Right ventricle myocardium superior (tissue), 1 donor: Measurements from ENCODE around the gene EPB41L2. TPM values are rescaled to one million over a fixed set of nuclear protein-coding genes. Genes with fewer than 3 reads are reported as not detected.
"Not testable (repeated sequence)": the region's sequence is repeated elsewhere in the genome, so short reads cannot be mapped to it uniquely, and the experiment has no call there.

Source experiments
- ATAC-seq: fragments of 200-7000 bp; cut with Tn5 transposase; one replicate; pipeline ENCODE4 v1.9.1; 2020; ENCODE audit warnings: mild to moderate bottlenecking; ENCODE audit not compliant: poor library complexity
- DNase-seq: peaks from one replicate; pipeline ENCODE4 v3.0.0-alpha.2; 2020
- intact Hi-C: fragments of 100-400 bp; cut with DNase I; formaldehyde crosslinking; loops from one replicate; pipeline ENCODE4 v1.11.2; 2022
- total RNA-seq: library from RNA; stranded (reverse); fragmentation: NEBNext Ultra II Directional; extraction: Animal tissue kit (Norgen Biotek cat#: 25700); gene quantifications from one replicate; pipeline ENCODE4 v1.2.1, GENCODE V29; 2021
- donor health status: DM: no; HTN: yes; CAD: no; lungs with severe emphysema.

Gene EPB41L2
- total RNA-seq, 1 donor from 2014 or later: 88.8 TPM

GRCh38 chr6:130937942-130938604 lies 125.0 kb downstream of the EPB41L2 start:
- DNase-seq (no peak), ATAC-seq (no peak)
- intact Hi-C loops: no loop called here

GRCh38 chr6:130936933-130937332 lies 126.1 kb downstream of the EPB41L2 start:
- DNase-seq: no peak
- intact Hi-C loops: no loop called here
- ATAC-seq: no peak

- DNase-seq (no peak), ATAC-seq (no peak)
- intact Hi-C loops: no loop called here
These were observed 127.1 kb downstream of the EPB41L2 start for GRCh38 chr6:130935978-130936377.

- intact Hi-C loops: no loop called here
- ATAC-seq (peak; percentile 60), DNase-seq (no peak)
These were observed 128.0 kb downstream of the EPB41L2 start for GRCh38 chr6:130934848-130935585.

- no peak for DNase-seq
- peak; percentile 61 for ATAC-seq
- intact Hi-C loops: no loop called here
These were observed 129.3 kb downstream of the EPB41L2 start for GRCh38 chr6:130933712-130934200.

GRCh38 chr6:130932921-130933320 lies 130.1 kb downstream of the EPB41L2 start:
- ATAC-seq (no peak), DNase-seq (no peak)
- intact Hi-C loops: no loop called here

GRCh38 chr6:130932438-130932837 lies 130.6 kb downstream of the EPB41L2 start:
- ATAC-seq (peak; percentile 28), DNase-seq (no peak)
- intact Hi-C loops: no loop called here

GRCh38 chr6:130931683-130932082 lies 131.4 kb downstream of the EPB41L2 start:
- intact Hi-C loops: no loop called here
- no peak for DNase-seq
- no peak for ATAC-seq

- DNase-seq (no peak), ATAC-seq (peak; percentile 44)
- intact Hi-C loops: no loop called here
These were observed 133.9 kb downstream of the EPB41L2 start for GRCh38 chr6:130929036-130929678.

- DNase-seq: no peak
- intact Hi-C loops: no loop called here
- peak; percentile 72 for ATAC-seq
These were observed 134.7 kb downstream of the EPB41L2 start for GRCh38 chr6:130928158-130928912.

GRCh38 chr6:130927305-130927704 lies 135.7 kb downstream of the EPB41L2 start:
- DNase-seq (no peak), ATAC-seq (no peak)
- intact Hi-C loops: no loop called here

- no peak for ATAC-seq
- intact Hi-C loops: no loop called here
- DNase-seq: no peak
These were observed 139.7 kb downstream of the EPB41L2 start for GRCh38 chr6:130923350-130923749.

- ATAC-seq (no peak), DNase-seq (no peak)
- intact Hi-C loops: no loop called here
These were observed 140.1 kb downstream of the EPB41L2 start for GRCh38 chr6:130922922-130923321.

GRCh38 chr6:130920969-130921368 lies 142.1 kb downstream of the EPB41L2 start:
- no peak for ATAC-seq
- DNase-seq: no peak
- intact Hi-C loops: no loop called here

GRCh38 chr6:130918171-130918570 lies 144.9 kb downstream of the EPB41L2 start:
- intact Hi-C loops: no loop called here
- DNase-seq (no peak), ATAC-seq (no peak)

- DNase-seq, ATAC-seq, intact Hi-C loops: not testable (repeated sequence)
These were observed 147.4 kb downstream of the EPB41L2 start for GRCh38 chr6:130915606-130916005.

- intact Hi-C loops: no loop called here
- ATAC-seq: no peak
These were observed 149.9 kb downstream of the EPB41L2 start for GRCh38 chr6:130913120-130913519.

GRCh38 chr6:130912434-130912833 lies 150.6 kb downstream of the EPB41L2 start:
- no peak for DNase-seq
- intact Hi-C loops: no loop called here
- ATAC-seq: no peak

More at GRCh38 chr6:130913120-130913519, 149.9 kb downstream of the EPB41L2 start:
- no peak for DNase-seq

GRCh38 chr6:130908958-130909357 lies 154.1 kb downstream of the EPB41L2 start:
- DNase-seq (no peak), ATAC-seq (no peak)
- intact Hi-C loops: no loop called here
